ENCODE results near the gene GPX4.
A peak's percentile ranks its signal among the peaks of the same experiment; 100 is the strongest.
"Not testable (repeated sequence)": the region's sequence is repeated elsewhere in the genome, so short reads cannot be mapped to it uniquely, and the experiment has no call there.

The GPX4 gene

DNA sequence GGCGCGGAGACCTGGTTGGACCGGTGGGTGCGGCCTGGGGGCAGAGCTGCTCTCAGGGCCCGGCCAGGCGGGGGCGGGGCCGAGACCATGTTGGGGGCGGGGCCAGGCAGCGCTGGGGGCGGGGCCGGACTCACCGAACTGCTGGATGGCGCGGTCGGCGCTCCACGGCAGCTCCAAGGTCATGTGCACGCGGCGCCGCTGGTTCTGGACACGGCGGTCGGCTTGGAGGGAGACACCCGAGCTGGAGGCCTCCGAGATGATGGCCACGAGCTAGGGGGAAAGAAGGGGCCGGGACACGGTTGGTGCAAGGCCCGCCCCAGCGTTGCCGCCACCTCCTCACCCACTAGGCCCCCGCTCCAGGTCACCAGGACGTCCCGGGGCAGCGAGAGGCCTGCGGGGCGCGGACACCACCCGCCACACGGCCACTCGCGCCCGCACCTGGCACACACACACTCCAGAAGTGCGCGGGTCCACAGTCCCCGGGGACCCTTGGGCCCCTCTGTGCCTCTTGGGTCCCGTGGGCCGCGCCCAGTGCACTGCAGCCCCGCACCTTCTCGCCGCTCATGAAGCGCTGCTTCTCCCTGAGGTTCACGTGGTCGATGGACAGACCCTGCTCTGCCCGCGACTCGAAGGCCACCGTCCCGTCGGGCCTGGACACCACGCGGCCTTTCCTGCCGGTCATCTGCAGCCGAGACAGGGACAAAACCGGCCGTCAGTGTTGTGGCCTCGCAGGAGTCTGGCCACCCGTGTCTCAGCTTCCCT lies 8.7 kb downstream of the GPX4 start:
- H3K4me3 ChIP-seq (ENCODE audit: low read depth, low read length), result no peak overlapping the region
- no peak for DNase-seq (ENCODE audit: low read depth)
- TF ChIP-seq CTCF (IDR thresholded peaks at IDR 0.05; ENCODE audit: low read depth, low read length, missing control alignments), result no peak
- in situ Hi-C loops (cut with HindIII; ENCODE audit: low sequenced_read_pairs), result no loop called here

DNA sequence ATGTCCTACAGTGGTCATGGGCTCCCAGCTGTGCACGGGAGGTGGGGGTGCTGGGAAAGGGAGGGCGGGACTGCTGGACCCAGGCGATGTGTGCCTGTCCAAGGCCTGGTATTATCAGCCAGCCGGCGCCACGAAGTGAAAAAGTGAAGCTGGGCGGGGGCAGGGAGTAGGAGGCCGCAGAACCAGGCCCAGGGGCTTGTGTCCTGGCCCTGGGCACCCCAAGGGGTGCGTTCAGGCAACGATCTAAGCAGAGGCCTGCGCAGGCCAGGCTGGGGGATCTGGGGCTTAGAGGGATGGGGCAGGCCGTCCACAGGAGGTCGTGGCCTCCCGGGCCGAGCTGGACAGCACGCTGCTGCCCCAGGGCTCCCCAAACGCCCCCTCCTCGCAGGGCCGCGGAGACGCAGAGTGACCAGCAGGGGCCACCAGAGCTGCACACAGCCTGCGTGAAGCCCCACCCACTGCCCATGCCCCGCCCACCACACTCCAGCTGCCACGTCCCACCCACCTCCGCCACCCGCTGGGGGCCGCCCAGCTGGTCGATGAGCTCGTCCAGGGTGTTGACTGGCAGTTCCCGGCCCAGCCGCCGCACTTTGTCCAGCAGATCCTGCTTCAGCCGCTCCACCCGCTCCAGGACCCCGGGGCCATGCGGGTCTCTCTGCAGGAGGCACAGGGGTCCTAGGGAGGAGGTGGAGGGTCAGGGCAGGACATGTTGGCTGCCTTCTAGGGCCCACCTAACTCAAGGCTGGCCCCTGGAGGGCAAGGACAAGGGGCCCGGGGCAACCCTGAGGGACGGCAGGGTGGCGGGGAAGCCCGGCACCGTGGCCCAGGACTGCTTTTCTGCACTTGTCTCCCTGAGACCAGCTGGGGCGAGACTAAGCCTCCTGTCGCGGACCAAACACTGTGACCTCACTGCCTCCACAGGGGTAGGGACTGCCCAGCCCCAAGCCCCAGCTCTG lies 9.5 kb downstream of the GPX4 start:
- H3K4me3 ChIP-seq (ENCODE audit: low read depth, low read length), result no peak overlapping the region
- in situ Hi-C loops (cut with HindIII; ENCODE audit: low sequenced_read_pairs), result no loop called here
- DNase-seq (ENCODE audit: low read depth), result peak; percentile 63
- peak; percentile 73 for TF ChIP-seq CTCF (IDR thresholded peaks at IDR 0.05; ENCODE audit: low read depth, low read length, missing control alignments)

GRCh38 chr19:1113986-1114483 lies 10.2 kb downstream of the GPX4 start:
- in situ Hi-C loops (cut with HindIII; ENCODE audit: low sequenced_read_pairs), result no loop called here
- H3K4me3 ChIP-seq (ENCODE audit: low read depth, low read length), result no peak overlapping the region
- TF ChIP-seq CTCF (IDR thresholded peaks at IDR 0.05; ENCODE audit: low read depth, low read length, missing control alignments), result no peak
- DNase-seq (ENCODE audit: low read depth), result no peak

DNA sequence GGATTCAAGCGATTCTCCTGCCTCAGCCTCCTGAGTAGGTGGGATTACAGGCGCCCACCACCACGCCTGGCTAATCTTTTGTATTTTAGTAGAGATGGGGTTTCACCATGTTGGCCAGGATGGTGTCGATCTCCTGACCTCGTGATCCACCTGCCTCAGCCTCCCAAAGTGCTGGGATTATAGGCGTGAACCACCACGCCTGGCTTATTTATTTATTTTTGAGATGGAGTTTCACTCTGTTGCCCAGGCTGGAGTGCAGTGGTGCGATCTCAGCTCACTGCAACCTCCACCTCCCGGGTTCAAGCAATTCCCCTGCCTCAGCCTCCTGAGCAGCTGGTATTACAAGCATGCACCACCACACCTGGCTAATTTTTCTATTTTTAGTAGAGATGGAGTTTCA lies 10.9 kb downstream of the GPX4 start:
- H3K4me3 ChIP-seq (ENCODE audit: low read depth, low read length); DNase-seq (ENCODE audit: low read depth); in situ Hi-C loops (cut with HindIII; ENCODE audit: low sequenced_read_pairs): not testable (repeated sequence)

- in situ Hi-C loops (cut with HindIII; ENCODE audit: low sequenced_read_pairs), result no loop called here
- no peak for DNase-seq (ENCODE audit: low read depth)
- no peak overlapping the region for H3K4me3 ChIP-seq (ENCODE audit: low read depth, low read length)
- no peak for TF ChIP-seq CTCF (IDR thresholded peaks at IDR 0.05; ENCODE audit: low read depth, low read length, missing control alignments)
These were observed 12.0 kb downstream of the GPX4 start for GRCh38 chr19:1115646-1116420.

- no peak for DNase-seq (ENCODE audit: low read depth)
- in situ Hi-C loops (cut with HindIII; ENCODE audit: low sequenced_read_pairs), result no loop called here
- no peak overlapping the region for H3K4me3 ChIP-seq (ENCODE audit: low read depth, low read length)
- no peak for TF ChIP-seq CTCF (IDR thresholded peaks at IDR 0.05; ENCODE audit: low read depth, low read length, missing control alignments)
These were observed 13.2 kb downstream of the GPX4 start for GRCh38 chr19:1116726-1117581.

Data from astrocyte of the cerebellum (primary cell).